Kidney epithelial cell (primary cell): ENCODE results near the gene LRP2. TPM values are rescaled to one million over a fixed set of nuclear protein-coding genes. Genes with fewer than 3 reads are reported as not detected.

Experiments used
- DNase-seq: peaks from one replicate; pipeline ENCODE4 v3.0.0-alpha.2; 2010; ENCODE audit warnings: low read depth
- H3K27me3 ChIP-seq: 2 replicates; pipeline ENCODE4 v1.6.0; 2011; ENCODE audit warnings: low read length; ENCODE audit not compliant: control insufficient read depth, insufficient read depth
- H3K36me3 ChIP-seq: 2 replicates; pipeline ENCODE4 v1.5.1; 2011; ENCODE audit warnings: low read length; ENCODE audit not compliant: control insufficient read depth, insufficient read depth
- H3K4me3 ChIP-seq: 2 replicates; pipeline ENCODE4 v1.5.1; 2011; ENCODE audit warnings: low read depth, mild to moderate bottlenecking, control low read depth, low read length
- CTCF ChIP-seq: IDR thresholded peaks from 2 replicates; pipeline ENCODE4 v1.5.1; 2011; ENCODE audit warnings: mild to moderate bottlenecking, moderate library complexity, low read length, control low read depth, inconsistent platforms; ENCODE audit not compliant: insufficient read depth, poor library complexity, severe bottlenecking
- total RNA-seq: library from RNA; depleted of rRNA; stranded (reverse); fragments of >200 nt; gene quantifications from 2 replicates; pipeline ENCODE4 v1.2.3, GENCODE V29; 2015

The LRP2 gene
- total RNA-seq, 1 donor from 2014 or later, result 1.4 TPM

GRCh38 chr2:169129703-169130243 lies 232.6 kb downstream of the LRP2 start:
- Histone ChIP-seq H3K36me3 (no peaks in the 10 kb centered on the region), H3K27me3 (no peaks in the 10 kb centered on the region)

GRCh38 chr2:169119851-169120250 lies 242.5 kb downstream of the LRP2 start:
- no peak for TF ChIP-seq CTCF
- no peaks in the 10 kb centered on the region for H3K36me3 ChIP-seq
- H3K4me3 ChIP-seq, result no peak overlapping the region
- no peak for DNase-seq
- peaks cover 2% of the 10 kb centered on the region for H3K27me3 ChIP-seq

More at GRCh38 chr2:169129703-169130243, 232.6 kb downstream of the LRP2 start:
- no peak for TF ChIP-seq CTCF
- no peak for DNase-seq
- no peak overlapping the region for H3K4me3 ChIP-seq

GRCh38 chr2:169119123-169119760 lies 243.1 kb downstream of the LRP2 start:
- peaks cover 2% of the 10 kb centered on the region for H3K27me3 ChIP-seq
- H3K4me3 ChIP-seq, result no peak overlapping the region
- no peaks in the 10 kb centered on the region for H3K36me3 ChIP-seq
- DNase-seq, result no peak
- no peak for TF ChIP-seq CTCF

- TF ChIP-seq CTCF, result no peak
- Histone ChIP-seq H3K4me3 (no peak overlapping the region), H3K27me3 (peaks cover 2% of the 10 kb centered on the region), H3K36me3 (no peaks in the 10 kb centered on the region)
- no peak for DNase-seq
These were observed 244.3 kb downstream of the LRP2 start for GRCh38 chr2:169118060-169118459.

- H3K4me3 ChIP-seq, result no peak overlapping the region
- H3K36me3 ChIP-seq, result no peaks in the 10 kb centered on the region
- peaks cover 2% of the 10 kb centered on the region for H3K27me3 ChIP-seq
- no peak for DNase-seq
- TF ChIP-seq CTCF, result no peak
These were observed 245.3 kb downstream of the LRP2 start for GRCh38 chr2:169116993-169117392.

- Histone ChIP-seq H3K4me3 (no peak overlapping the region), H3K36me3 (no peaks in the 10 kb centered on the region), H3K27me3 (peaks cover 5% of the 10 kb centered on the region)
- no peak for TF ChIP-seq CTCF
- DNase-seq, result no peak
These were observed 246.0 kb downstream of the LRP2 start for GRCh38 chr2:169116327-169116726.
